Measurements from ENCODE around the gene RND2.

The RND2 gene

DNA sequence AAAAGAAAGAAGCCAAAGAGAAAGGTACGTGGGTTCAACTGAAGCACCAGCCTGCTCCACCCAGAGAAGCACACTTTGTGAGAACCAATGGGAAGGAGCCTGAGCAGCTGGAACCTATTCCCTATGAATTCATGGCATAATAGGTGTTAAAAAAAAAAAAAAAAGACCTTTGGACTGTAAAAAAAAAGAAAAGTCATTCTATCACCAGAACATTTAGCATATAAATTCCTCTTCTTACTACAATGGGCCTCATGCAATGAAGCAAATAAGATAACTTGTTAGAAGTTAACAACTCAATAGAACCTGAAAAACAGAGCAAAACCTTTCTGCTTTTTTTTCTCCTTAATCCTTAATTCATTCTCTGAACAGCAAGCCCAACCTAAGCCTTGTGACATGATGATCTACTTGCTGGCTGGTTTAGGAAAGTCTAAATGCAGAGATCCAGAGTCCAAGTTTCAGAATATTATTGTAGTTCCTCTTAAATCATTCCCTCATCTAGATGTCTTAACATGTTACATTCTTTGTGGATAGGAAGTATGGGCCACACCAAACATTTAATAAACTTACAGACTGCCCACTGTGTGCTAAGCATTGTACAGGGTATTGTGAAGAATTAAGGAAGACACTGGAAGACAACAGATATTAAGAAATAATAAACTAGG is 54.7 kb downstream of the RND2 start:
- no peak for DNase-seq (ENCODE audit: low read depth, low spot score)
